Hematopoietic multipotent progenitor cell treated with erythropoietin and hydrocortisone succinate and interleukin-3 and kit ligand, for 4 days (in vitro differentiated cells): ENCODE data around the gene GLB1L3.
"Not testable (repeated sequence)": the region's sequence is repeated elsewhere in the genome, so short reads cannot be mapped to it uniquely, and the experiment has no call there.

ENCODE experiments used
- DNase-seq: peaks from one replicate; pipeline ENCODE4 v3.0.0-alpha.2; 2015

The GLB1L3 gene

DNA sequence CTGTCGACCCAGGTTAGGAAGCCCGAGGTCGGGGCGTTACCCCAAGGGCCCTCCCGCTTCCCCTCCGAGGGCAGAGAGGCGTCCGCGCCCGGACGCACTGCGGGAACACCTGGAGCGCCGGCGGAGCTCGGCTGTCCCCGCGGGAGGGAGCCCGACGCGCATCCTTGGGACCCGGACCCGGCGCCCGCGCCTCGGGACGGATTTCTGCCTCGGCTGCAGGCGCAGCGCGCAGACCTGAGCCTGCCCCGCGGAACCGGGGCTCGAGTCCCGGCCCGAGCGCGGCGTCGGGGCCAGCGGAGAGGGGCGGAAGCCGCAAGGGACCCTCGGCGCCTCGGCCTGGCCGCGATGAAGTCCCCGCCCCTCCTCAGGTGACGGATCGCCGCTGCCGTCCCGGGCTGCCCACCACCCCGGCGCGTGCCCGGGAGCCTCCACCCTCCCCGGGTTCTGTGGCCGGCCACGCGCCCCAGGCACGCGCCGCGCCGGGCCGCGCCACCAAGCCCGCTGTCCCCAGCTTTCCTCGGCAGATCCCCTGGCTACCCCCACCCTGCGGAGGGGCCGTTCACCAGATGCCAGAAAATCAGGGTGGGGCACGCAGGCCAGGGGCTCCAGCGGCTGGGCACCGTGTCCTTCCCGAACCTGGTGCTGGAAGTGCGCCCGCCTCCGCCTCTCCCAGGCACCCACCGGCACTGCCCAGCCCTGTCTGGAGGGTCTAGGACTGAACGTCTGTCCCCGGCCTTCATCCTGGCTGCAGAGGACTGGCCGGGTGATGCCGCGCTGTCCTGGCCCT lies 410 bp downstream of the GLB1L3 start:
- DNase-seq: no peak

GRCh38 chr11:134277183-134278001 lies 1.2 kb downstream of the GLB1L3 start:
- DNase-seq: no peak

- no peak for DNase-seq
These were observed 2.2 kb downstream of the GLB1L3 start for GRCh38 chr11:134278356-134278755.

GRCh38 chr11:134281635-134282034 lies 5.5 kb downstream of the GLB1L3 start:
- DNase-seq: not testable (repeated sequence)

DNA sequence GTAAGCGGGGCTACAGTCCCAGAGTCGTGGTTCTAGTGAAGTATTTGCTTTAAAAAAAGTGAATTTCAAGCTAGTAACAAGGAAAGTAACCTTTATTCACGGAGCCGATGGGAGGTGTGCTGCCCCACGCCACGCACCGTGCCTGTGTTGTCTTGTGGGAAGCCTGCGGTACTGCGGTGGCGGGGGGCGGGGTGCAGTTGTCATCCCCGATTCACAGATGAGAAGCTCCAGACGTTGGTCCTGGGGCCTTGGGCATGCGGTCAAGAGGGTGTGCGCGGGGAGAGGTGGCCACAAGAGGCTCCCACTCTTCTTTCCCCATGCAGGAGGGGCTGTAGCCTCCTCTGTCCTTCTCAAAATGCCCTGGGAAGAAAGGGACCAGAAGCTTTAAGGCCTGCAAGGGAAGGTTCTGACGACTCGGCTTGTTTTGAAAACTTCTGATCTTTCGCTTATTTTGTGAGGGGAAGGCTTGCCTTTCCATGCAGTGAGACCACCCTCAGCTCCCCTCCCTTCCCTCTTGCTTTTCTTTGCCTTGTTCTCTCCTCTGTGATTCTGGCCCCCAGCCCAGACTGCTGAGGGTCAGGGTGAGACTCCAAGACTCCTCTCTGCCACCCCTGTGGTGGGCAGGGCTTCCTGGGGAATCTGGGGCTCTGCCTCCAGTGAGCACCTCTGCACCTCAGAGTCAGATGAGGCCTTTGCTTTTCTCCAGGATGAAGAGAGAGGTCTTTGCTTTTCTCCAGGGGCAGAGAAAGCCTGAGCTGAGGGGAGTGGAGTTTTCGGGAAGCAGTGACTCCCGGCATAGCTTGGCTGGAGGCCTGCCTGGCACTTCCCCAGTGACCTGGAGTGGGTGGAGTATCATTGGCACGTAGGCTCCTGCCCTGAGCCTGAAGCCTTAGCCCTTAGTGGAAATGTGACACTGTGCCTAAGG lies 6.2 kb downstream of the GLB1L3 start:
- no peak for DNase-seq

- no peak for DNase-seq
These were observed 7.5 kb downstream of the GLB1L3 start for GRCh38 chr11:134283461-134284230.

GRCh38 chr11:134284349-134284748 lies 8.2 kb downstream of the GLB1L3 start:
- not testable (repeated sequence) for DNase-seq

GRCh38 chr11:134287561-134287960 lies 11.4 kb downstream of the GLB1L3 start:
- DNase-seq: no peak

DNA sequence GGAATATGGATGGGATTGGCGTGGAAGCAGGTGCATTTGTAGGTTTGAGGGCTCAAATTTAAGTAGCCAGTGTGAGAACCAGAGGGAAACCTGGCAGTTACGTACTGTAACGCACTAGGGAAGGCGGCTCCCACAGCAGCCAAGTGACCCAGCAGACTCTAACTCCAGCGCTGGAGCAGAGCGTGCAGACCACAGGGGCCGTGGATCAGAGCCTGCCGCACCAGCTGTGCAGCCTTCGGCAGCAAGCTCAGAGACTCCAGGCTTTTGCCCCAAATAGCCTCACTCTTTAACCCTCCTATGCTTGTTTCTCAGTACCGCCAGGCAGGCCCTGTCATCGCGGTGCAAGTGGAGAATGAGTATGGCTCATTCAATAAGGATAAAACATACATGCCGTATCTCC lies 12.3 kb downstream of the GLB1L3 start:
- no peak for DNase-seq

DNA sequence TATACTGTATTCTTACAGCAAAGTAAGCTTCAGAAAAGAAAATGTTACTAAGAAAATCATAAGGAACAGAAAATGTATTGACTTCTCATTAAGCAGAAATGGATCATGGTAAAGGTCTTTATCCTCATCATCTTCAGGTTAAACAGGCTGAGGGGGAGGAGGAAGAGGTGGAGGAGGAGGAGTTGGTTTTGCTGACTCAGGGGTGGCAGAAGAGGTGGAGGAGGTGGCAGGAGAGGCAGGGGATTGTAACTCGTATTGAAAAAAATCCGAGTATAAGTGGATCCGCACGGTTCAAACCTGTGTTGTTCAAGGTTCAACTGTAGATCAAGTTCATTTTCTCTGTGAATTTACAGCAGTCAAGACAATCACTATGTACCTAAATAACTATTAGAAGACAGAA lies 13.0 kb downstream of the GLB1L3 start:
- DNase-seq: no peak

DNA sequence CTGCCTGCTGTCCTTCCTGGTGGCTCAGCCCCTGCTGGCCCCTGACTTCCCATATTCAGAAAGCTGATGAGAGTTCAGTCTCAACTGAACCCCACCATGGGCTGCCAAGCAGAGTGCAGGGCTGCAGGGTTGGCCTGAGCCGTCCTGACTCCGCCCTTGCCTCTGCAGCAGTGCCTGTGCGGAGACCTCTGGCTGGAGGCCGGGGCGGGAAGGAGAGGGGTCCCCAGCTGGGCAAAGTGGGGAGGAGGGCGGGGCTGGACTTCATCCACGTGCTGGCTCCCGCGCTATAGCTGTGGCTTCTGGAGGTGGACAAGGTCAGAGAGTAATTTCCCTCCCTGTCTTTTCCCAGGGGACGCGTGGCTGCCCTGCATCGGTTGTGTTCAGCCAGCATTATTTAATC lies 13.6 kb downstream of the GLB1L3 start:
- no peak for DNase-seq

- DNase-seq: no peak
These were observed 14.5 kb downstream of the GLB1L3 start for GRCh38 chr11:134290646-134291045.

DNA sequence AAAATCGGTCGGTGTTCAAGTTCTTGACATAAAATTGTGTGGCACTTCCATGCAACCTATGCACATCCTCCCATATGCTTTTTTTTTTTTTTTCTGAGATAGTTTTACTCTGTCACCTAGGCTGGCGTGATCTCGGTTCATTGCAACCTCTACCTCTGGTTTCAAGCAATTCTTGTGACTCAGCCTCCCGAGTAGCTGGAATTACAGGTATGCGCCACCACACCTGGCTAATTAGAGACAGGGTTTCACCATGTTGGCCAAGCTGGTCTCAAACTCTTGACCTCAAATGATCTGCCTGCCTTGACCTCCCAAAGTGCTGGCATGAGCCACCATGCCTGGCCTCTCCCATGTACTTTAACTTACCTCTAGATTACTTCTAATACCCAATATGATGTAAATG lies 15.0 kb downstream of the GLB1L3 start:
- no peak for DNase-seq

DNA sequence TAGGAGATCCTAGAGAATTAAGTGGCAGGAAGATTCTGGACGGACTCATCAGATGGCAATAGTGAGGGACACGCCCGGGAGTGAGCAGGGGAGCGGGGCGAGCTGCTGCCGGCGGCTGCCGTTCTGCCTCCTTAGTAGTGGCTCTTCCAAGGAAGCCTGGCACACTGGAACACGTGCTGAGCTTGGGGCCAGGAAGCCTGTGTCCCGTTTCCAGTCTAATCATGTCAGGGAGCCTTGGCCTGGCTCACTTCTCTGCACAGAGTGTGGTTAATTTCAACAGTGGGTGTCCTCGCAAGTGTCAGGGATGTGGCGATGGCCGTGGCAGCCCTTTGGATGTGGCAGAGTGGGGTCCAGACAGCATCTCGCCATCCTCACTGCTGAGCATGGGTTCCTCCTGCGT lies 16.5 kb downstream of the GLB1L3 start:
- no peak for DNase-seq

DNA sequence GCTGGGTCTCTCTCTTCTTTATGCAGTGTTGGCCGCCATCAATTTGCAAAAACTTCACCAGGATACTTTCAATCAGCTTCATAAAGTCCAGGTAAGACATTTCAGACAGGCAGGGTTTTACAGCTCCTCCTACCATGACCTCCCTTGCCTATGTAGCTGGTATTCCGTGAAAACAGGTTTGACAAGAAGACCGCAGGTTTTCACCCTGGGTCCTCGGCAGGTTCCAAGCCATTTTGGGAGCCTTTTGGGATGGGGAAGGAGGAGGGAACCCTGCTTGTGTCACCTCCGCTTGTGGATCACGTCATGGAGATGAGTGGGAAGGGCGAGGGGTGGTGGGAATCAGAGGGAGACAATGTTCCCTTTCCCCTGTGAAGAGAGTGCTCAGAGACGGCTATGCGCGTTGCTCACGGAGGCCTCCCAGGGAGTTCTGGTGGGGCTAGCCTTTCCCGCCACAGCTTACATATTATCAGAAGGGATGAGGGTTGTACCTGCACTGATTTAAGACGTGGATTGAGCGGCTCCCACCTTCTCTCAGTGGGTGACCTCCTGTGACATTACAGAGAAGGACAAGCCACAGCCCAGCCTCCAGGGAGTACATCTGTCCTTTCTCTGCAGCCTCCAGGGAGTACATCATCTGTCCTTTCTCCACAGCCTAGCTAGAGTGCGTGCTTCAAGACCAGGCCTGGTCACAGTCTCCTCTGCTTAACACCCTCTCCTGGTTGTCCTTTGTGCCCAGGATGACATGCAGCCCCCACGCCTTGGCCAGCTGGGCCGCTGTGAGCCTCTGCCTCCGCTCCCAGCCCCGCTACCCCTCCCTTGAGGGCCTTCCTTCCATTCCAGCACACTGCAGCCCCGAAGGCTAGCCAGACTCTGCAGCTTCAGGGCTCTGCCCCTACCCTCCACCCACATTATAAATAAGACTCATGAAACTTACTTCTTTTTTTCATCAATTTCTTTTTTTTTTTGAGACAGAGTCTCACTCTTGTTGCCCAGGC lies 17.2 kb downstream of the GLB1L3 start:
- DNase-seq: no peak

DNA sequence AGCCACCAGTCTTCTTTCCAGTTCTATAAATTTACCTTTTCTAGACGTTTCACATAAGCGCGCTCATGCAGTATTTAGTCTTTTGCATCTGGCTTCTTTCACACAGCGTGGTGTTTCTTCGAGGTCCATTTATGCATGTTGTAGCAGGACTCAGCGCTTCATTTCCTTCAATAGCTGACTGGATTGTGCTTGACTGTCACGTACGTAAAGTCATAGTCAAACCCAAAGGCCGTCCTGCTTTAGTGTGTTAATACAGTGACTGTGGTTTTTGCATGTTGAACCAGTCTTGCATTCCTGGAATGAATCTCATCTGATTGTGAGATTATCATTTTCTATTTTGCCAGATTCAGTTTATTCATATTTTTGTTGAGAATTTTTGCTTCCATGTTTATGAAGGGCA lies 18.5 kb downstream of the GLB1L3 start:
- no peak for DNase-seq

DNA sequence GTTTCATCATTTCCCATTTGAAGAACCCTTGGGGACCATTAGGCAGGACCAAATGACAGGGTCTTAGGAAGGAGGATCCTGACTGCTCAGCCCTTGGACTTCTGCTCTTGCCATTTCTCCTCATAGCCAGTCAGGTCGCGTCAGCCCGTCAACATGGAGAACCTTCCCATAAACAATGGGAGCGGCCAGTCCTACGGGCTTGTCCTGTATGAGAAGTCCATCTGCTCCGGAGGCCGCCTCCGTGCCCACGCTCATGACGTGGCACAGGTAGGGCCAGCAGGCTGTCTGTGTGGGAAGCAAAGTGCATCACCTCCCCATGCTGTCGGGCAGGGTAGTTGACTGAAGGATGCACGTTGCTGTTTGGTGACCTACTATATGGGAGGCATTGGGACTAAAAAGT lies 36.0 kb downstream of the GLB1L3 start:
- DNase-seq: no peak

GRCh38 chr11:134312807-134313206 lies 36.6 kb downstream of the GLB1L3 start:
- no peak for DNase-seq

GRCh38 chr11:134313379-134313778 lies 37.2 kb downstream of the GLB1L3 start:
- no peak for DNase-seq

DNA sequence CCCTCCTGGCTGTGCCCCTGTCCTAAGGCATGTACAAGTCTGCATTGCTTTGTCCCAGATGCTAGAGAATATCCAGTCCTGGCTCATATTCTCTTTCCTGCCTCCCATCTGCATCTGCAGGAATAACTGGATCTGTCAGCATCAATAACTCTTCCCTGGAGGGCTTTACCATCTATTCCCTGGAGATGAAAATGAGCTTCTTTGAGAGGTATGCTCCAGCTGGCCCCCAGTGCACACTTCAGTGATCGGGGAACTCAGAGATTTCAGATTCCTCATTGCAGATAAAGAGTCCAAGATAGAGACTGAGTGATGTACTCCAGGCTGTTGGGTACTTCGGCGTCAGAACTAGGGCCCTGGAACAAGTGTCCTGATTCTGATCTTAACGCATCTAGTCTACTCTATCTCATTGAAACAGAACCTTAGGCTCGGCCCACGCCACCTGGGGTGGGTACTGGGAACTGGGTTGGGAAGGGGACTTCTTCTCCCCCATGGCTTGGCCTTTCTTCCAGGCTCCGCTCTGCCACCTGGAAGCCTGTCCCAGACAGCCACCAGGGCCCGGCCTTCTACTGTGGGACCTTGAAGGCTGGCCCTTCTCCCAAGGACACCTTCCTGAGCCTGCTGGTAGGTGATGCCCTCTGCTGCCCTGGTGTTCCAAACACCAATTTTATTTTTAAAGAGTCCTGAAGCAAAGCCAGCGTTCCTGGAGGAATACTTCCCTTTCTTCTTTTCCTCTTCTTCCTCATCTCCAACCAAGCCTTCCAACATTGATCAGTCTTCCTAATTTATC lies 37.8 kb downstream of the GLB1L3 start:
- DNase-seq: no peak
